GM12875 (cell line): ENCODE results near the gene FBXO41.

Experiments used
- H3K4me3 ChIP-seq: one replicate; pipeline ENCODE4 v1.5.1; 2011; ENCODE audit warnings: low read depth, low read length, control low read depth
- CTCF ChIP-seq: IDR thresholded peaks from 2 replicates; pipeline ENCODE4 v1.5.1; 2011; ENCODE audit warnings: low read depth, mild to moderate bottlenecking, control low read depth, inconsistent platforms, low read length, moderate library complexity, borderline replicate concordance; ENCODE audit not compliant: insufficient read depth

The FBXO41 gene

GRCh38 chr2:73217826-73218225 lies 66.5 kb downstream of the FBXO41 start:
- H3K4me3 ChIP-seq: no peak overlapping the region
- TF ChIP-seq CTCF: no peak

DNA sequence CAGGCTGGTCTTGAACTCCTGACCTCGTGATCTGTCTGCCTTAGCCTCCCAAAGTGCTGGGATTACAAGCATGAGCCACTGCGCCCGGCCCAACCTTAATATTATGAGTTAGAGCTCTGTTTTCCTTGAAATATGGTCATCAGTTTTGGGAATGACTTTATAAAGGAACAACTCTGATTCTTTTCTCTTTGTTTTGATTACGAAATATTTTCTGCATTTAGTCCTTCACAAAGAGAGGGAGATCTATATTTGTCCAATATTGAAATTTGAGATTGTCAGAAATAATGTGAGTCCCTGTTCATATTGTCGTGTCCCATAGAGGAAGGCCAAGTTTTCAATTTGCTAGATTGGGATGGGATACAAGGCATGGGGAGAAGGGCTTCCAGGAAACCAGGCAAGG lies 67.1 kb downstream of the FBXO41 start:
- H3K4me3 ChIP-seq: no peak overlapping the region
- no peak for TF ChIP-seq CTCF

DNA sequence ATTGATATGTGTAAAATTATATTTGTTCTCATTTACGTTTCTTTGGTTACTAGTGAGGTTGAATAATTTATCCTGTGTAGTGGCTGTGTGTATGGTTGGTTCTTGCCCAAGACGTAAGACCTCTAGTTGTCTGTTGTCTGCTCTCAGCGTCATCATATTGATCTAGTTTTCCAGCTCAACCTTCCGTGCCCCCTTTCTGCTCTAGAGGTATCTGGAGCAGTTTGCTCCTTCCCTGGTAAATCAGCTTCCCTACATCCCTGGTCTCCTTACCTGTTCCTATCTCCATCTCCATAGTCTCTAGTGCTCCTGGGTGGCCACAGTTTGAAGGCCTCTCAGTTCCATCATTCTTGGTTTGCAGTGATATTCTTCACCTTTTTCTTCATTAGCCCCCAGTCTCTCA lies 69.0 kb downstream of the FBXO41 start:
- H3K4me3 ChIP-seq: no peak overlapping the region
- TF ChIP-seq CTCF: no peak

- no peak for TF ChIP-seq CTCF
- H3K4me3 ChIP-seq: peak within 1 kb of the TSS; percentile 85
These were observed 69.9 kb downstream of the FBXO41 start, which contains the start of gene SMYD5 for GRCh38 chr2:73214120-73215035. SMYD5 (plus strand) TSS chr2:73214245; CDS start chr2:73214267, 22 bp downstream.

DNA sequence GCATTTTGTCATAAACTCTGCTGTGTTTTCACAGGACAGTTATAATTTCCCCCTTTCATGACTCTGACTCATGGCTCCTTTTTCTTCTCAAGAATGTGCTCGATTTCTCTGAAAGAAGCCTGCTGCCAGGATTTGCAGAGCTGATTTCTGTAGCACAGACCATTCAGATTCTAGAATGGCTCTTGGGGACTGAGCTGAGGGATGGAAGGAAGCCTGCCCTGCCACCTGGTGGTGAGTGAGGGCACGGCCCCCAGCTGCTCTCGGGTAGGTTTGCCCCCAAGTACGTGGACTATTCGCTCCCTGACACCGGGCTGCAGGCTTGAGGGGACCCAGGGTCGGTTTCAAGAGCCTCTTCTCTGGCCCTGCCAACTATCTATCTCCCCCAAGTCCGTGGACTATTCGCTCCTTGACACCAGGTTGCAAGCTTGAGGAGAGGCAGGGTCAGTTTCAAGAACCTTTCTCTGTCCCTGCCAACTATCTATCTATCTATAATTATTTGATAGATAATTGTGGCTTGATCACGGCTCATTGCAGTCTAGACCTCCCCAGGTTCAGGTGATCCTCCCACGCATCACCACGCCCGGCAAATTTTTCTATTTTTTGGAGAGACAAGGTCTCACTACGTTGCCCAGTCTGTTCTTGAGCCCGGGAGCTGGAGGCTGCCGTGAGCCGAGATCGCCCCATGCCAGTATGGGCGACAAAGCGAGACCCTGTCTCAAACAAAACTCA lies 71.7 kb downstream of the FBXO41 start:
- peak; percentile 99 for TF ChIP-seq CTCF
- no peak overlapping the region for H3K4me3 ChIP-seq

- no peak for TF ChIP-seq CTCF
- no peak overlapping the region for H3K4me3 ChIP-seq
These were observed 72.2 kb downstream of the FBXO41 start for GRCh38 chr2:73212098-73212447.
